PC-3 (cell line): ENCODE measurements around the gene PFDN4. TPM values are rescaled to one million over a fixed set of nuclear protein-coding genes. Genes with fewer than 3 reads are reported as not detected.

ENCODE experiments used
- ATAC-seq: fragments of 200-7000 bp; cut with Tn5 transposase; 2 replicates; pipeline ENCODE4 v1.9.1; 2020; ENCODE audit warnings: mild to moderate bottlenecking, moderate library complexity
- BruUV-seq: library from RNA; stranded (reverse); fragments of 400-500 nt; replicated peaks from 2 replicates; lab custom pipeline; 2021; lab: Mats Ljungman, UMichigan
- CTCF ChIA-PET: fragments of 300-600 bp; sonication (Branson Sonifier 250); formaldehyde crosslinking; loops from one replicate; lab custom pipeline; 2022; ENCODE audit warnings: antibody characterized with exemption; lab: Charles Lee
- POLR2A ChIA-PET: fragments of 300-600 bp; sonication (Branson Sonifier 250); formaldehyde crosslinking; loops from one replicate; lab custom pipeline; 2022; ENCODE audit warnings: antibody characterized with exemption; ENCODE audit not compliant: unreplicated experiment; lab: Charles Lee
- DNase-seq: peaks from one replicate; pipeline ENCODE4 v3.0.0-alpha.2; 2015
- H2AFZ ChIP-seq: fragments of 300-600 bp; sonication (generic); 2 replicates; pipeline ENCODE4 v1.6.0; 2016; ENCODE audit warnings: antibody characterized with exemption, low read length
- H3F3A ChIP-seq: fragments of 300-600 bp; sonication (generic); one replicate; pipeline ENCODE4 v1.6.0; 2017; ENCODE audit warnings: antibody characterized with exemption, low read length, control low read depth, mild to moderate bottlenecking; ENCODE audit not compliant: unreplicated experiment
- H3K27ac ChIP-seq: fragments of 300-600 bp; sonication (generic); 2 replicates; pipeline ENCODE4 v1.5.1; 2016; ENCODE audit warnings: mild to moderate bottlenecking, low read length
- H3K27me3 ChIP-seq: fragments of 300-600 bp; sonication (generic); 2 replicates; pipeline ENCODE4 v1.6.1; 2016; ENCODE audit warnings: low read length, mixed read lengths
- H3K36me3 ChIP-seq: fragments of 300-600 bp; sonication (generic); 2 replicates; pipeline ENCODE4 v1.6.1; 2016; ENCODE audit warnings: low read depth, mixed run types, low read length, mixed read lengths
- H3K4me1 ChIP-seq: fragments of 300-600 bp; sonication (generic); 2 replicates; pipeline ENCODE4 v1.5.1; 2016; ENCODE audit warnings: low read length; ENCODE audit not compliant: insufficient read depth
- H3K4me2 ChIP-seq: fragments of 300-600 bp; sonication (generic); 2 replicates; pipeline ENCODE4 v1.6.0; 2016; ENCODE audit warnings: low read length
- H3K4me3 ChIP-seq: fragments of 300-600 bp; sonication (generic); 2 replicates; pipeline ENCODE4 v1.5.1; 2016; ENCODE audit warnings: mild to moderate bottlenecking, low read length, mixed read lengths
- H3K79me2 ChIP-seq: fragments of 300-600 bp; sonication (generic); 2 replicates; pipeline ENCODE4 v1.6.1; 2017; ENCODE audit warnings: low read length, mixed read lengths
- H3K9ac ChIP-seq: fragments of 300-600 bp; sonication (generic); 2 replicates; pipeline ENCODE4 v1.6.0; 2016; ENCODE audit warnings: mild to moderate bottlenecking, low read length
- H3K9me2 ChIP-seq: fragments of 300-600 bp; sonication (generic); replicated peaks from 2 replicates; pipeline ENCODE4 v1.6.1; 2016; ENCODE audit warnings: mixed run types, low read length, mixed read lengths
- H3K9me3 ChIP-seq: fragments of 300-600 bp; sonication (generic); 2 replicates; pipeline ENCODE4 v1.6.1; 2016; ENCODE audit warnings: low read length, mixed read lengths
- H4K20me1 ChIP-seq: fragments of 300-600 bp; sonication (generic); 2 replicates; pipeline ENCODE4 v1.6.1; 2016; ENCODE audit warnings: low read length, mixed read lengths
- CTCF ChIP-seq: fragments of 300-600 bp; sonication (generic); conservative IDR thresholded peaks from 2 replicates; pipeline ENCODE4 v1.5.1; 2017; ENCODE audit warnings: antibody characterized with exemption, low read depth, mild to moderate bottlenecking, low read length
- EZH2 ChIP-seq: fragments of 300-600 bp; sonication (generic); IDR thresholded peaks from one replicate; pipeline ENCODE4 v1.6.1; 2017; ENCODE audit warnings: antibody characterized with exemption, mild to moderate bottlenecking, low read length; ENCODE audit not compliant: unreplicated experiment
- EZH2phosphoT487 ChIP-seq: fragments of 300-600 bp; sonication (generic); IDR thresholded peaks from 2 replicates; pipeline ENCODE4 v1.6.1; 2018; ENCODE audit warnings: mild to moderate bottlenecking, antibody characterized with exemption, low read length, borderline replicate concordance
- intact Hi-C: fragments of 100-400 bp; cut with micrococcal nuclease; formaldehyde crosslinking; loops from 2 replicates; pipeline ENCODE4 v1.9.0; 2023
- total RNA-seq: library from RNA; depleted of rRNA; stranded (reverse); fragments of >200 nt; gene quantifications from 2 replicates; pipeline ENCODE4 v1.2.3, GENCODE V29; 2014

PFDN4 gene
- total RNA-seq, 1 experiment from 2014 or later = 122 TPM

GRCh38 chr20:54161008-54161820 is 46.7 kb upstream of the PFDN4 start:
- Histone ChIP-seq H2AFZ (no peak overlapping the region), H3K4me3 (no peak overlapping the region), H3K36me3 (no peaks in the 10 kb centered on the region), H3K4me2 (no peak overlapping the region), H4K20me1 (no peaks in the 10 kb centered on the region), H3K9me3 (no peaks in the 10 kb centered on the region), H3K9ac (no peak overlapping the region), H3K27ac (no peak overlapping the region), H3K27me3 (no peaks in the 10 kb centered on the region), H3F3A (no peaks in the 10 kb centered on the region), H3K79me2 (no peaks in the 10 kb centered on the region), H3K4me1 (peaks cover 12% of the 10 kb centered on the region), H3K9me2 (no peaks in the 10 kb centered on the region)
- ChIA-PET CTCF (no interaction called here), POLR2A (no interaction called here)
- DNase-seq (no peak), ATAC-seq (no peak)
- no TSS peak for BruUV-seq
- intact Hi-C loops = no loop called here
- TF ChIP-seq CTCF (no peak), EZH2 (no peak), EZH2phosphoT487 (no peak)

GRCh38 chr20:54161821-54162149 is 46.1 kb upstream of the PFDN4 start:
- DNase-seq (no peak), ATAC-seq (no peak)
- Histone ChIP-seq H2AFZ (no peak overlapping the region), H3K9ac (no peak overlapping the region), H4K20me1 (no peaks in the 10 kb centered on the region), H3K4me3 (no peak overlapping the region), H3K9me2 (no peaks in the 10 kb centered on the region), H3K27me3 (no peaks in the 10 kb centered on the region), H3K36me3 (no peaks in the 10 kb centered on the region), H3K27ac (no peak overlapping the region), H3K4me2 (no peak overlapping the region), H3K79me2 (no peaks in the 10 kb centered on the region), H3K4me1 (peaks cover 12% of the 10 kb centered on the region), H3K9me3 (no peaks in the 10 kb centered on the region), H3F3A (no peaks in the 10 kb centered on the region)
- TF ChIP-seq EZH2 = no peak
- no peak for TF ChIP-seq CTCF
- no peak for TF ChIP-seq EZH2phosphoT487
- intact Hi-C loops = no loop called here
- ChIA-PET POLR2A (no interaction called here), CTCF (no interaction called here)
- BruUV-seq = no TSS peak

GRCh38 chr20:54162378-54163009 is 45.4 kb upstream of the PFDN4 start:
- Histone ChIP-seq H2AFZ (no peak overlapping the region), H4K20me1 (no peaks in the 10 kb centered on the region), H3K36me3 (no peaks in the 10 kb centered on the region), H3K79me2 (no peaks in the 10 kb centered on the region), H3K9me3 (no peaks in the 10 kb centered on the region), H3K27ac (no peak overlapping the region), H3K4me1 (peaks cover 19% of the 10 kb centered on the region), H3K9me2 (no peaks in the 10 kb centered on the region), H3K4me2 (no peak overlapping the region), H3K9ac (no peak overlapping the region), H3F3A (no peaks in the 10 kb centered on the region), H3K4me3 (no peak overlapping the region), H3K27me3 (no peaks in the 10 kb centered on the region)
- POLR2A ChIA-PET = no interaction called here
- intact Hi-C loops = no loop called here
- ATAC-seq (no peak), DNase-seq (no peak)
- CTCF ChIA-PET = no interaction called here
- no peak for TF ChIP-seq EZH2
- no peak for TF ChIP-seq CTCF
- TF ChIP-seq EZH2phosphoT487 = no peak
- no TSS peak for BruUV-seq
